Measurements from ENCODE around the gene ADAMTSL1. TPM values are rescaled to one million over a fixed set of nuclear protein-coding genes. Genes with fewer than 3 reads are reported as not detected.

ADAMTSL1 gene
- polyA plus RNA-seq, 2 of the 4 experiments (the other 2 are of a cell fraction), result 0.03 TPM; not detected in 1

DNA sequence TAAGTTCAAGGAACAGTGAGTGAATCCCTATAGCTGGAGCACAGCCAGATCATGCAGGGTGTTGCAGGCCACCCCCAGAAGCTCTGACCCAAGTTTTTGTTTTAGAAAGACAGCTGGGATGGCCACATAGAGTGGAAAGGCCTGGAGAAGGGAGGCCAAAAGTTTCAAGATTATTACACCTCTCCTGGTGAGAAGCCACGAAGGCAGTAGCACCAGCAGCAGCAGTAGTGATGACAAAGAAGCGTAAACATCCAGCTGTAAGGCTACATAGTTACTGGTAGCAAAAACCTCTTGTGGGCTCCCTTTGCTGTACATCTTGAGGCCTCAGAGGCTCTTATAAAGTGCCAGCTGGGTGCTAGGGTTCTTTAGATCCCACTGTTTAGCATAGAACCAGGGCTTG lies 11.8 kb downstream of the ADAMTSL1 start:
- TF ChIP-seq FOSB (CRISPR knock-in tag; IDR thresholded peaks at IDR 0.05), result no peak
- TF ChIP-seq, protein P1, sequence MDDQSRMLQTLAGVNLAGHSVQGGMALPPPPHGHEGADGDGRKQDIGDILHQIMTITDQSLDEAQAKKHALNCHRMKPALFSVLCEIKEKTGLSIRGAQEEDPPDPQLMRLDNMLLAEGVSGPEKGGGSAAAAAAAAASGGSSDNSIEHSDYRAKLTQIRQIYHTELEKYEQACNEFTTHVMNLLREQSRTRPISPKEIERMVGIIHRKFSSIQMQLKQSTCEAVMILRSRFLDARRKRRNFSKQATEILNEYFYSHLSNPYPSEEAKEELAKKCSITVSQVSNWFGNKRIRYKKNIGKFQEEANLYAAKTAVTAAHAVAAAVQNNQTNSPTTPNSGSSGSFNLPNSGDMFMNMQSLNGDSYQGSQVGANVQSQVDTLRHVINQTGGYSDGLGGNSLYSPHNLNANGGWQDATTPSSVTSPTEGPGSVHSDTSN (IDR thresholded peaks at IDR 0.05), result no peak
- no peak for TF ChIP-seq NPAS2 (CRISPR knock-in tag; IDR thresholded peaks at IDR 0.05; ENCODE audit: borderline replicate concordance)
- no peak for TF ChIP-seq FOSL2 (IDR thresholded peaks at IDR 0.05)
- TF ChIP-seq FOSL2 (CRISPR knock-in tag; IDR thresholded peaks at IDR 0.05), result no peak
- no peak for TF ChIP-seq SMC3 (IDR thresholded peaks at IDR 0.05)
- no peak for TF ChIP-seq MAX (IDR thresholded peaks at IDR 0.05)
- TF ChIP-seq HOXA7 (CRISPR knock-in tag; IDR thresholded peaks at IDR 0.05), result no peak
- no peak for TF ChIP-seq BHLHE40 (IDR thresholded peaks at IDR 0.05; ENCODE audit: low read depth, low read length)
- TF ChIP-seq CBX2 (IDR thresholded peaks at IDR 0.05; ENCODE audit: borderline replicate concordance, low read depth), result no peak
- TF ChIP-seq, protein P2, sequence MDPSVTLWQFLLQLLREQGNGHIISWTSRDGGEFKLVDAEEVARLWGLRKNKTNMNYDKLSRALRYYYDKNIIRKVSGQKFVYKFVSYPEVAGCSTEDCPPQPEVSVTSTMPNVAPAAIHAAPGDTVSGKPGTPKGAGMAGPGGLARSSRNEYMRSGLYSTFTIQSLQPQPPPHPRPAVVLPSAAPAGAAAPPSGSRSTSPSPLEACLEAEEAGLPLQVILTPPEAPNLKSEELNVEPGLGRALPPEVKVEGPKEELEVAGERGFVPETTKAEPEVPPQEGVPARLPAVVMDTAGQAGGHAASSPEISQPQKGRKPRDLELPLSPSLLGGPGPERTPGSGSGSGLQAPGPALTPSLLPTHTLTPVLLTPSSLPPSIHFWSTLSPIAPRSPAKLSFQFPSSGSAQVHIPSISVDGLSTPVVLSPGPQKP (IDR thresholded peaks at IDR 0.05; ENCODE audit: low read depth, low read length), result no peak
- no peak for TF ChIP-seq MYC (IDR thresholded peaks at IDR 0.05; ENCODE audit: borderline replicate concordance, low read length)
- no peak for TF ChIP-seq HOXB13 (CRISPR knock-in tag; IDR thresholded peaks at IDR 0.05; ENCODE audit: low read depth)
- no peak for TF ChIP-seq CHD4 (IDR thresholded peaks at IDR 0.05; ENCODE audit: borderline replicate concordance)
- no peak for TF ChIP-seq NFE2L2 (conservative IDR thresholded peaks at IDR 0.05; ENCODE audit: low read length)
- no peak for TF ChIP-seq ZFP36 (IDR thresholded peaks at IDR 0.05; ENCODE audit: borderline replicate concordance, partially characterized antibody)
- no peak for TF ChIP-seq JUNB (IDR thresholded peaks at IDR 0.05)
- no peak for TF ChIP-seq TFCP2L1 (CRISPR knock-in tag; IDR thresholded peaks at IDR 0.05)
- ATAC-seq (no peak), FAIRE-seq (no peak), DNase-seq (ENCODE audit: low read depth in 1 of 2, low spot score in 1 of 2) (no peak)
- Histone ChIP-seq H3K4me2 (no peak overlapping the region), H3K4me3 (no peak overlapping the region), H3K9me3 (no peaks in the 10 kb centered on the region), H3K4me1 (no peaks in the 10 kb centered on the region), H3K27ac (no peak overlapping the region)
- 36% methylated on average over 2 of the region's 2 CpGs for WGBS (ENCODE audit: missing lambda C conversion rate)
- POLR2A ChIA-PET, result no interaction called here
- CTCF ChIA-PET, result interaction anchor here (2.7 to 3.3 kb wide), 2 partner anchors 44 to 231 kb away, joined by 8 to 12 read pairs; no protein-coding TSS in a partner anchor

DNA sequence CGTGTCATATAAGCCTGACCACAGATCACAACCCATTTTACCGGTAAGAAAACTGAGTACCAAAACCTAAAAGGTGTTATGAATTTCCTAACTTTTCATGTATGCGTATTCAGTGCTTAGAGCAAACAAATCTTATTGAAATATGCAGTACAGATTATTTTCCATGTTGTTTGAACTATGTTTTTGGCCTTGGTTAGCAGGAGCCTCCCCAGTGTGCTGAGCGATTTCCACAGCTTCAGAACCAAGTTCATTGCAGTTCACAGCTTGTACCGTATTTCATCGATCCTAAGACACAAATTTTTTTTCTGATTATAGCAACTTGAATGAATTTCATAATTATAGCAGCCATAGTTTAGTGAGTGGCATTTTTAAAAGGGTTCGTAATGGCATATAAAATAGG lies 13.7 kb downstream of the ADAMTSL1 start:
- FAIRE-seq, result no peak
- CTCF ChIA-PET, result interaction anchor here (3.3 kb wide), 1 partner anchor 45 kb away, joined by 12 read pairs; no protein-coding TSS in a partner anchor
- WGBS (ENCODE audit: missing lambda C conversion rate), result 30% methylated on average over 7 of the region's 7 CpGs

DNA sequence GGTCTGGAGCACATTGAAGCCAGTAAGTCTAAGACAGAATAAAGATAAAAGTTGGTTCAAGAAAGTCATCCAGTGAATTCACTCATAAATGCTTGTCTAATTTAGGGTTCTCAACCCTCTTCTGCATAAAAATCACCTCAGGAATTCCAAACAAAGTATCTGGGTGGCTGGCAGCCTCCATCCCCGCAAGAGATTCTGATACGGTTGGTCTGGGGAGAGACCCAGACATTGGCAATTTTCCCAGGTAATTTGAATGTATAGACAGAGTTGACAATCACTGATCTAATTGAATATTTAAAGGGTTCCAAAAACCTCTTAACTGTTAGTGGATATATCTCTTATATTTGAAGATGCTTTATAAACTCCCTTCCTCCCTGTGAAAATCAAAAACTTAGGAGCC lies 14.9 kb downstream of the ADAMTSL1 start:
- Histone ChIP-seq H3K4me2 (no peak overlapping the region), H3K4me3 (no peak overlapping the region), H3K27ac (no peak overlapping the region), H3K4me1 (no peaks in the 10 kb centered on the region), H3K9me3 (no peaks in the 10 kb centered on the region)
- no peak for TF ChIP-seq BHLHE40 (IDR thresholded peaks at IDR 0.05; ENCODE audit: low read depth, low read length)
- no peak for TF ChIP-seq NPAS2 (CRISPR knock-in tag; IDR thresholded peaks at IDR 0.05; ENCODE audit: borderline replicate concordance)
- no peak for TF ChIP-seq JUNB (IDR thresholded peaks at IDR 0.05)
- no peak for TF ChIP-seq HDAC2 (IDR thresholded peaks at IDR 0.05)
- no peak for TF ChIP-seq RARB (CRISPR knock-in tag; IDR thresholded peaks at IDR 0.05)
- CTCF ChIA-PET, result no interaction called here
- POLR2A ChIA-PET, result no interaction called here
- 34% methylated on average over 2 of the region's 2 CpGs for WGBS (ENCODE audit: missing lambda C conversion rate)
- ATAC-seq, result no peak
- FAIRE-seq, result no peak
- no peak for DNase-seq (ENCODE audit: low read depth in 1 of 2, low spot score in 1 of 2)

More for the DNA sequence above, 13.7 kb downstream of the ADAMTSL1 start:
- DNase-seq (ENCODE audit: low read depth in 1 of 2, low spot score in 1 of 2), result no peak
- Histone ChIP-seq H3K27ac (no peak overlapping the region), H3K4me1 (no peaks in the 10 kb centered on the region), H3K4me2 (no peak overlapping the region), H3K9me3 (no peaks in the 10 kb centered on the region), H3K4me3 (no peak overlapping the region)
- TF ChIP-seq PHF8 (IDR thresholded peaks at IDR 0.05; ENCODE audit: borderline replicate concordance, low read depth), result no peak
- no peak for TF ChIP-seq CBX8 (IDR thresholded peaks at IDR 0.05)
- TF ChIP-seq ZSCAN20 (CRISPR knock-in tag; IDR thresholded peaks at IDR 0.05), result no peak
- TF ChIP-seq JUN (IDR thresholded peaks at IDR 0.05), result no peak
- no peak for TF ChIP-seq CEBPB (IDR thresholded peaks at IDR 0.05)
- TF ChIP-seq HOXB13 (CRISPR knock-in tag; IDR thresholded peaks at IDR 0.05; ENCODE audit: low read depth), result no peak
- TF ChIP-seq MAX (IDR thresholded peaks at IDR 0.05), result no peak
- TF ChIP-seq NR3C1 (IDR thresholded peaks at IDR 0.05), result no peak
- no peak for TF ChIP-seq MAFK (IDR thresholded peaks at IDR 0.05; ENCODE audit: partially characterized antibody)
- no peak for TF ChIP-seq SREBF2 (IDR thresholded peaks at IDR 0.05)
- TF ChIP-seq NFE2L2 (conservative IDR thresholded peaks at IDR 0.05; ENCODE audit: low read length), result no peak
- no peak for ATAC-seq
- POLR2A ChIA-PET, result no interaction called here
